SK-N-SH (cell line): ENCODE results near the gene GMPPA. TPM values are rescaled to one million over a fixed set of nuclear protein-coding genes. Genes with fewer than 3 reads are reported as not detected.
A peak's percentile ranks its signal among the peaks of the same experiment; 100 is the strongest.

Experiments used
- CTCF ChIA-PET: fragments of 300-600, 350-600 bp; formaldehyde crosslinking; extraction: SDS; loops from one replicate; lab custom pipeline; 2021; lab: Yijun Ruan, JAX
- POLR2A ChIA-PET: fragments of 350-600 bp; sonication (Branson Sonifier 250); formaldehyde crosslinking; extraction: SDS; loops from one replicate; lab custom pipeline; 2020; ENCODE audit warnings: antibody characterized with exemption, inconsistent platforms; lab: Yijun Ruan, JAX
- DNase-seq: peaks from one replicate; pipeline ENCODE4 v3.0.0; 2012
- H2AFZ ChIP-seq: fragments of 200-600 bp; sonication (generic); 2 replicates; pipeline ENCODE4 v1.8.1; 2016; ENCODE audit warnings: antibody characterized with exemption, mild to moderate bottlenecking, low read depth
- H3F3A ChIP-seq: fragments of 200-600 bp; sonication (generic); replicated peaks from 2 replicates; pipeline ENCODE3; 2016; ENCODE audit warnings: antibody characterized with exemption, mild to moderate bottlenecking; ENCODE audit not compliant: insufficient read depth
- H3K27ac ChIP-seq, 2 experiments: fragments of 200-500 bp in 1 of 2; fragments of 200-600 bp in 1 of 2; sonication (Bioruptor generic) in 1 of 2; sonication (generic), shearing (Covaris generic) in 1 of 2; 2 replicates each; pipeline versions ENCODE4 v1.5.1 to v1.6.1; 2014 to 2016; ENCODE audit warnings: low read depth in 2 of 2, inconsistent platforms in 1 of 2, low read length in 1 of 2, mild to moderate bottlenecking in 1 of 2, mixed read lengths in 1 of 2
- H3K27me3 ChIP-seq: fragments of 200-600 bp; sonication (generic), shearing (Covaris generic); 2 replicates; pipeline ENCODE4 v1.6.1; 2016; ENCODE audit warnings: mixed run types; ENCODE audit not compliant: insufficient read depth
- H3K36me3 ChIP-seq, 2 experiments: fragments of 200-500 bp in 1 of 2; fragments of 200-600 bp in 1 of 2; sonication (Bioruptor generic) in 1 of 2; sonication (generic) in 1 of 2; replicated peaks in 1 of 2; 2 replicates each; pipeline versions ENCODE3 to v1.5.1; 2014 to 2016; ENCODE audit warnings: low read length in 1 of 2, mild to moderate bottlenecking in 1 of 2; ENCODE audit not compliant: insufficient read depth in 2 of 2, control insufficient read depth in 1 of 2
- H3K4me1 ChIP-seq, 2 experiments: fragments of 200-500 bp in 1 of 2; fragments of 200-600 bp in 1 of 2; sonication (Bioruptor generic) in 1 of 2; sonication (generic), shearing (Covaris generic) in 1 of 2; 2 replicates each; pipeline versions ENCODE4 v1.5.1 to v1.6.1; 2014 to 2016; ENCODE audit warnings: low read depth in 1 of 2, low read length in 1 of 2, mixed run types in 1 of 2; ENCODE audit not compliant: insufficient read depth in 2 of 2, control insufficient read depth in 1 of 2
- H3K4me2 ChIP-seq: fragments of 200-600 bp; sonication (generic), shearing (Covaris generic); 2 replicates; pipeline ENCODE4 v1.6.1; 2017; ENCODE audit warnings: mixed run types
- H3K4me3 ChIP-seq, 2 experiments: fragments of 200-500 bp in 1 of 2; fragments of 200-600 bp in 1 of 2; sonication (Bioruptor generic) in 1 of 2; sonication (generic), shearing (Covaris generic) in 1 of 2; 2 replicates each; pipeline versions ENCODE4 v1.5.1 to v1.8.1; 2014 to 2016; ENCODE audit warnings: low read depth in 2 of 2, inconsistent platforms in 1 of 2, low read length in 1 of 2, mild to moderate bottlenecking in 1 of 2, mixed read lengths in 1 of 2, moderate library complexity in 1 of 2
- H3K79me2 ChIP-seq: fragments of 200-600 bp; sonication (generic); 2 replicates; pipeline ENCODE4 v1.8.1; 2017; ENCODE audit warnings: mild to moderate bottlenecking; ENCODE audit not compliant: insufficient read depth
- H3K9ac ChIP-seq: fragments of 200-600 bp; sonication (generic); 2 replicates; pipeline ENCODE4 v1.6.1; 2017; ENCODE audit warnings: mixed run types
- H3K9me2 ChIP-seq: fragments of 200-600 bp; sonication (generic); 2 replicates; pipeline ENCODE4 v1.6.1; 2017; ENCODE audit warnings: mixed run types
- H3K9me3 ChIP-seq: fragments of 200-600 bp; sonication (generic); 2 replicates; pipeline ENCODE4 v1.6.1; 2017; ENCODE audit warnings: mixed run types, mild to moderate bottlenecking, moderate library complexity
- H4K20me1 ChIP-seq: fragments of 200-600 bp; sonication (generic); 2 replicates; pipeline ENCODE4 v1.6.1; 2017; ENCODE audit warnings: mild to moderate bottlenecking, mixed run types; ENCODE audit not compliant: insufficient read depth
- CHD2 ChIP-seq: fragments of 150-350 bp; IDR thresholded peaks from 2 replicates; pipeline ENCODE4 v1.6.1; 2018; ENCODE audit warnings: low read length; ENCODE audit not compliant: partially characterized antibody
- ELF1 ChIP-seq: IDR thresholded peaks from 2 replicates; pipeline ENCODE4 v1.4.0; 2012
- FOSL2 ChIP-seq: IDR thresholded peaks from 2 replicates; pipeline ENCODE4 v1.4.0; 2012; ENCODE audit warnings: low read depth, mild to moderate bottlenecking, moderate library complexity, borderline replicate concordance
- FOXJ3 ChIP-seq: sonication (generic); formaldehyde crosslinking; IDR thresholded peaks from 2 replicates; pipeline ENCODE4 v1.5.1; 2020; ENCODE audit warnings: mild to moderate bottlenecking, missing genetic modification reagents
- FOXM1 ChIP-seq: IDR thresholded peaks from 2 replicates; pipeline ENCODE4 v1.4.0; 2012; ENCODE audit warnings: low read depth, mild to moderate bottlenecking
- GABPA ChIP-seq: IDR thresholded peaks from 2 replicates; pipeline ENCODE4 v1.4.0; 2012; ENCODE audit warnings: low read depth, mild to moderate bottlenecking
- GATA2 ChIP-seq: sonication (generic); formaldehyde crosslinking; IDR thresholded peaks from 2 replicates; pipeline ENCODE4 v1.5.0; 2020; ENCODE audit warnings: mild to moderate bottlenecking, missing genetic modification reagents
- JUND ChIP-seq: IDR thresholded peaks from 2 replicates; pipeline ENCODE4 v1.4.0; 2012
- MEF2A ChIP-seq: IDR thresholded peaks from 2 replicates; pipeline ENCODE4 v1.4.0; 2012; ENCODE audit warnings: low read depth, borderline replicate concordance
- MXI1 ChIP-seq: IDR thresholded peaks from 2 replicates; pipeline ENCODE4 v1.6.1; 2012; ENCODE audit warnings: mild to moderate bottlenecking, low read depth, low read length, improper control_type of control experiment
- NFIC ChIP-seq: IDR thresholded peaks from 2 replicates; pipeline ENCODE4 v1.4.0; 2012; ENCODE audit warnings: borderline replicate concordance
- POLR2AphosphoS5 ChIP-seq: IDR thresholded peaks from 2 replicates; pipeline ENCODE4 v1.6.1; 2012; ENCODE audit warnings: low read depth, low read length
- RAD21 ChIP-seq: IDR thresholded peaks from 2 replicates; pipeline ENCODE4 v1.6.1; 2012; ENCODE audit warnings: mild to moderate bottlenecking, low read length
- RCOR1 ChIP-seq: fragments of 150-350 bp; IDR thresholded peaks from 2 replicates; pipeline ENCODE4 v1.6.1; 2017; ENCODE audit warnings: antibody characterized with exemption, low read length
- RFX5 ChIP-seq: IDR thresholded peaks from 2 replicates; pipeline ENCODE4 v1.6.1; 2012; ENCODE audit warnings: mild to moderate bottlenecking, improper control_type of control experiment, low read length
- RXRA ChIP-seq: IDR thresholded peaks from 2 replicates; pipeline ENCODE4 v1.4.0; 2012; ENCODE audit warnings: low read depth, mild to moderate bottlenecking, borderline replicate concordance
- SMC3 ChIP-seq: IDR thresholded peaks from 2 replicates; pipeline ENCODE4 v1.6.1; 2012; ENCODE audit warnings: low read depth, low read length, improper control_type of control experiment
- TCF12 ChIP-seq: IDR thresholded peaks from 2 replicates; pipeline ENCODE4 v1.4.0; 2012
- YY1 ChIP-seq: IDR thresholded peaks from 2 replicates; pipeline ENCODE4 v1.4.0; 2012; ENCODE audit warnings: low read depth, mild to moderate bottlenecking
- WGBS: methylation state at CpG from one replicate; pipeline ENCODE4 v1.1.6; 2017; ENCODE audit warnings: low lambda C conversion rate; 5-methylcytosine and 5-hydroxymethylcytosine counted together
- polyA plus RNA-seq, 3 experiments: library from polyadenylated mRNA; depleted of rRNA; stranded (reverse); fragments of >200 nt; gene quantifications; 2 replicates each; pipeline ENCODE4 v1.2.3, GENCODE V29; 2012
- TF ChIP-seq, protein P1 (sequence below): IDR thresholded peaks from 2 replicates; pipeline ENCODE4 v1.4.0; 2012; ENCODE audit warnings: low read depth
- TF ChIP-seq, protein P2 (sequence below): IDR thresholded peaks from 2 replicates; pipeline ENCODE4 v1.4.0; 2012; ENCODE audit warnings: low read depth, borderline replicate concordance
- TF ChIP-seq, protein P3 (sequence below): fragments of 200-600 bp; sonication (generic); IDR thresholded peaks from 2 replicates; pipeline ENCODE4 v1.6.1; 2017; ENCODE audit warnings: antibody characterized with exemption, mild to moderate bottlenecking, moderate library complexity
- TF ChIP-seq, protein P4 (sequence below): fragments of 150-350 bp; IDR thresholded peaks from 2 replicates; pipeline ENCODE4 v1.6.1; 2017; ENCODE audit warnings: antibody characterized with exemption, low read length, low read depth, borderline replicate concordance

Gene GMPPA
- polyA plus RNA-seq, 1 of the 3 experiments (the other 2 are of a cell fraction) = 61.3 TPM

DNA sequence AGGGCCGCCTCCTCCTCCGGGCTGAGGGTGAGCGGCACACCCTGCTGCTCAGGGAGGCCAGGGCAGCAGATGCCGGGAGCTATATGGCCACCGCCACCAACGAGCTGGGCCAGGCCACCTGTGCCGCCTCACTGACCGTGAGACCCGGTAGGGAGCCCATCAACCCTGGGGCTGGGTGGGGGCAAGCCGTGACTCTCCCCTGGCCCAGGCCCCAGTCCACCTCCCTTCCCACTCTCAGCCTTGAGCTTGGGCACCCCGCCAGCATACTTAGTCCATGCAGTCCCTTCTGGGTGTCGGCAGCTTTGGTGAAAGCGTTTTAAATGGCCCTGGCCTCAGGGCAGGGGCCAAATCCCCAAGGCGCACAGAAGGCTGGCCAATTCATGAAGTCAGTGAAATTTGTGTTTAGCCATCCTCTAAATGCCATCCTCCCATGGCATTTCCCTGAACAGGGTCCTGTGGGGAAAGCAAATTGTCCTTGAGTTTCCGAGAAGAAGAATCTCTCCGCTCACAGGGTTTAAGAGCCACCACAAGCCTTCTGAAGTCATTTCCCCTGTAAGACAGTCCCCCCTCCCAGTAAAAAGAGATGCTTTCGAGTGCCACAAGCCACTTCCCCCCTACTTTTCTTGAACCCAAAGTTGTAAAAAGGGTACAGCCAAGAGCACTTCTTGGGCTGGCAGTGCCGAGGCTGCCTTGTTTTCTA lies 46.9 kb upstream of the GMPPA start:
- H3K27me3 ChIP-seq = no peaks in the 10 kb centered on the region
- 0 out of 2 replicates have a peak, but pooled peaks cover 9% of the 10 kb centered on the region for H3K79me2 ChIP-seq
- no peak overlapping the region; the same call in 1 of the 2 replicates for H3K9ac ChIP-seq
- peaks cover 20% of the 10 kb centered on the region for H3F3A ChIP-seq
- peaks cover 29 to 35% of the 10 kb centered on the region in 2 experiments for H3K4me1 ChIP-seq
- ChIA-PET CTCF (interaction anchor here (1.0 to 10.9 kb wide), 7 partner anchors 11 to 108 kb away, joined by 3 to 154 read pairs (median 11); a partner anchor contains a TSS), POLR2A (no interaction called here)
- H3K36me3 ChIP-seq = peaks cover 29 to 47% of the 10 kb centered on the region in 2 experiments
- no peaks in the 10 kb centered on the region for H4K20me1 ChIP-seq
- no peak overlapping the region for H3K4me3 ChIP-seq
- H3K4me2 ChIP-seq = peak overlapping the region; percentile 72
- no peak for DNase-seq
- TF ChIP-seq RCOR1 = no peak
- peak; percentile 62 for TF ChIP-seq NFIC
- H3K27ac ChIP-seq = peak overlapping the region; percentile 90 to 98
- 74% methylated on average over 10 of the region's 18 CpGs for WGBS
- no peaks in the 10 kb centered on the region for H3K9me2 ChIP-seq
- H3K9me3 ChIP-seq = no peaks in the 10 kb centered on the region
- H2AFZ ChIP-seq = no peak overlapping the region

DNA sequence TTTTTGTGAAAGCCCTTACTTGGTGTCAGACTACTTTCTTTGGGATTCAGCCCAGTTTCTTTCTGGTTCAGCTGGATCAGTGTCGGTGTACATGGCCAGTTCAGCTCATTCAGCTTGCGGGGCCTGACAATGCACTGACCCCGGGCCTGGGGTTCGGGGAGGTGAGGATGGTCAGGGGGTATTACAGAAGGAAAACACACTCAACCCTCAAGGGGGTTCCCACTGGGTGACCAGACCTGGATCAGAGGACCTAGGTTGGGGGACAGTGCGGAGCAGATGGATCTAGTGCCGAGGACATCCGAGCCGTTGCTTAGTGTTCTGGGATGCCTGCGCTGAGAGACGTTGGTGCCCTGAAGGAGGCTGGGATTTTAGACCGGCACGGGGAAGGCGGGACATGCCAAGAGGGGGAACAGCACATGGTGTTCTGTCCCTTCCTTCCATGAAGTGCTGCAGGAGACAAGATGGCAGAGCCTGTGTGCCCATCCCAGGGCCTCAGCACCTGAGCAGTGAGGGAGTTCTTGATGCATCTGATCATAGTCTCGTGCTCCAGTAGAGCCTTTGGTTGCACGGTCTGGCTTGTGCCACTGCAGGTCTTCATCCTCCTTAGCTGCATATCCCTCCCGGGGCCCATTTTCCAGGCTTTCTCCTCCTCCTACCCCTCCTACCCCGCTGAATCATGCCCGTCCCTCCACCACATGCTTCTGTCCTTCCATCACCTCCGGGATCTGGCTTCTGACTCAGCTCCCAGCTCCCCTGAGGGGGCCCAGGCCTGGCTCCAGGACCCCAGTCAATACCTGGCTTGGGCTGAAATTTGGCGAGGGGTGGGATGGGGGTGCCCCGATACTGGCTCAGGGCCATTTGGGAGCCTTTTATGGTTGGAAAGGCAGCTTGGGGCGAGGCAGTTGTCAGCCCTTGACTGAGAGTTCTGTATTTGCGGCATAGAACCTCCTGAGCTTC lies 46.1 kb upstream of the GMPPA start:
- CTCF ChIA-PET = interaction anchor here (1.0 to 10.9 kb wide), 12 partner anchors 11 to 237 kb away, joined by 3 to 159 read pairs (median 10); partner anchors contain the start of gene STK11IP
- Histone ChIP-seq H3K4me1 (peaks cover 29 to 35% of the 10 kb centered on the region in 2 experiments), H3K79me2 (0 out of 2 replicates have a peak, but pooled peaks cover 9% of the 10 kb centered on the region), H3K36me3 (peaks cover 32 to 44% of the 10 kb centered on the region in 2 experiments), H3K27ac (peak overlapping the region; percentile 90 to 98), H4K20me1 (no peaks in the 10 kb centered on the region), H3K27me3 (no peaks in the 10 kb centered on the region), H2AFZ (no peak overlapping the region), H3K9ac (peak overlapping the region; percentile 56), H3F3A (peaks cover 20% of the 10 kb centered on the region), H3K9me3 (no peaks in the 10 kb centered on the region), H3K9me2 (no peaks in the 10 kb centered on the region), H3K4me2 (peak overlapping the region; percentile 72), H3K4me3 (no peak overlapping the region)
- 43% methylated on average over 18 of the region's 23 CpGs for WGBS
- peak; percentile 63 for DNase-seq
- POLR2A ChIA-PET = interaction anchor here (0.9 to 1.8 kb wide), 6 partner anchors 19 to 76 kb away, joined by 3 to 8 read pairs (median 4); partner anchors contain the start of gene GMPPA
- TF ChIP-seq GABPA = no peak
- TF ChIP-seq FOXM1 = peak; percentile 92
- no peak for TF ChIP-seq CHD2
- TF ChIP-seq NFIC = peak; percentile 99
- peak; percentile 93 for TF ChIP-seq TCF12
- peak; percentile 88; the same call in 1 of the 2 replicates for TF ChIP-seq RXRA
- TF ChIP-seq, protein P1, sequence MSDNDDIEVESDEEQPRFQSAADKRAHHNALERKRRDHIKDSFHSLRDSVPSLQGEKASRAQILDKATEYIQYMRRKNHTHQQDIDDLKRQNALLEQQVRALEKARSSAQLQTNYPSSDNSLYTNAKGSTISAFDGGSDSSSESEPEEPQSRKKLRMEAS = peak; percentile 92
- TF ChIP-seq ELF1 = no peak
- TF ChIP-seq, protein P2, sequence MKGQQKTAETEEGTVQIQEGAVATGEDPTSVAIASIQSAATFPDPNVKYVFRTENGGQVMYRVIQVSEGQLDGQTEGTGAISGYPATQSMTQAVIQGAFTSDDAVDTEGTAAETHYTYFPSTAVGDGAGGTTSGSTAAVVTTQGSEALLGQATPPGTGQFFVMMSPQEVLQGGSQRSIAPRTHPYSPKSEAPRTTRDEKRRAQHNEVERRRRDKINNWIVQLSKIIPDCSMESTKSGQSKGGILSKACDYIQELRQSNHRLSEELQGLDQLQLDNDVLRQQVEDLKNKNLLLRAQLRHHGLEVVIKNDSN = peak; percentile 49; the same call in 1 of the 2 replicates
- TF ChIP-seq MXI1 = 0 out of 2 replicates have a peak, but pooled peaks have one; percentile 32
- peak; percentile 79 for TF ChIP-seq YY1
- TF ChIP-seq GATA2 = no peak
- TF ChIP-seq RFX5 = no peak
- TF ChIP-seq MEF2A = peak; percentile 72; the same call in 1 of the 2 replicates
- TF ChIP-seq, protein P3, sequence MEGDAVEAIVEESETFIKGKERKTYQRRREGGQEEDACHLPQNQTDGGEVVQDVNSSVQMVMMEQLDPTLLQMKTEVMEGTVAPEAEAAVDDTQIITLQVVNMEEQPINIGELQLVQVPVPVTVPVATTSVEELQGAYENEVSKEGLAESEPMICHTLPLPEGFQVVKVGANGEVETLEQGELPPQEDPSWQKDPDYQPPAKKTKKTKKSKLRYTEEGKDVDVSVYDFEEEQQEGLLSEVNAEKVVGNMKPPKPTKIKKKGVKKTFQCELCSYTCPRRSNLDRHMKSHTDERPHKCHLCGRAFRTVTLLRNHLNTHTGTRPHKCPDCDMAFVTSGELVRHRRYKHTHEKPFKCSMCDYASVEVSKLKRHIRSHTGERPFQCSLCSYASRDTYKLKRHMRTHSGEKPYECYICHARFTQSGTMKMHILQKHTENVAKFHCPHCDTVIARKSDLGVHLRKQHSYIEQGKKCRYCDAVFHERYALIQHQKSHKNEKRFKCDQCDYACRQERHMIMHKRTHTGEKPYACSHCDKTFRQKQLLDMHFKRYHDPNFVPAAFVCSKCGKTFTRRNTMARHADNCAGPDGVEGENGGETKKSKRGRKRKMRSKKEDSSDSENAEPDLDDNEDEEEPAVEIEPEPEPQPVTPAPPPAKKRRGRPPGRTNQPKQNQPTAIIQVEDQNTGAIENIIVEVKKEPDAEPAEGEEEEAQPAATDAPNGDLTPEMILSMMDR = no peak
- peak; percentile 58; the same call in 1 of the 2 replicates for TF ChIP-seq POLR2AphosphoS5
- TF ChIP-seq JUND = peak; percentile 98
- no peak for TF ChIP-seq SMC3
- no peak for TF ChIP-seq FOXJ3 (CRISPR knock-in tag)
- TF ChIP-seq, protein P4, sequence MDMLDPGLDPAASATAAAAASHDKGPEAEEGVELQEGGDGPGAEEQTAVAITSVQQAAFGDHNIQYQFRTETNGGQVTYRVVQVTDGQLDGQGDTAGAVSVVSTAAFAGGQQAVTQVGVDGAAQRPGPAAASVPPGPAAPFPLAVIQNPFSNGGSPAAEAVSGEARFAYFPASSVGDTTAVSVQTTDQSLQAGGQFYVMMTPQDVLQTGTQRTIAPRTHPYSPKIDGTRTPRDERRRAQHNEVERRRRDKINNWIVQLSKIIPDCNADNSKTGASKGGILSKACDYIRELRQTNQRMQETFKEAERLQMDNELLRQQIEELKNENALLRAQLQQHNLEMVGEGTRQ = no peak
- no peak for TF ChIP-seq RAD21
- TF ChIP-seq FOSL2 = peak; percentile 98
